ENCODE data around the gene HYLS1. TPM values are rescaled to one million over a fixed set of nuclear protein-coding genes. Genes with fewer than 3 reads are reported as not detected.

HYLS1 gene
- total and polyA plus RNA-seq, 8 donors, result 0.87 to 6.6 (median 2.9) TPM; not detected in 1

DNA sequence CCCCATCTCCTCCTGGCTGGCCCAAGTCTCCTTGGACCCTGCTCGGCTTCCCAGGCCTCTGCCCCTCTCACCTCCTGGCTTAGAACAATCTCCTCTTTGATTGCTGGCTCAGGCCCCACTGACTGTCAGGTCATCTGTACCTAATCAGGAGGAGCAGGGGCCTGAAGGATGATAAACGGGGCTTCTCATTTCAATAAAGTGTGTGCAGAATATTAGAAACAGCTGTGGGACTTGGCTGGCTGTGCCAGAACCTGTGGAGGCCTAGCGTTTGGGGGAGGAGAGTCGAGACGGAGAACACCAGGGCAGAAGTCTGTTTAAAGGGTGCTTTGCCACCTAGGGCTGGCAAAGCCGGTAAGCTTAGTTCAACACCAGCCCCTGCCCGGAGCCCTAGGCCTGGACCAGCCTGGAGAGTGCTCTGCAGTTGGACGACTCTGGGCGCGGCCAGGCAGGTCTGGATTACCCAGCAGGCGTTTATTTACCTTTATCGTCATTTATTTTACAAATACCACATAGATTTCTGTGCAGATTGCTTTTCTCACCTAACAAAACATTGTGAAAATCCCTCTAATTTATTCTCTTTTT is 48.2 kb downstream of the HYLS1 start:
- no peaks in the 10 kb centered on the region for H3K4me1 ChIP-seq
- 56 to 65% (median 61%) methylated on average over 12 of the region's 12 CpGs for WGBS, 5 donors
- H3K4me3 ChIP-seq, result no peak overlapping the region
- no peaks in the 10 kb centered on the region for H3K36me3 ChIP-seq
- peak; percentile 9 to 46 for DNase-seq
- H3K27ac ChIP-seq, result no peak overlapping the region
- TF ChIP-seq EP300 (IDR thresholded peaks at IDR 0.05) (no peak), POLR2A (IDR thresholded peaks at IDR 0.05) (no peak), CTCF (IDR thresholded peaks at IDR 0.05) (no peak), POLR2AphosphoS5 (IDR thresholded peaks at IDR 0.05) (no peak)
- no peaks in the 10 kb centered on the region for H3K9me3 ChIP-seq
- H3K27me3 ChIP-seq, result peaks cover 0 to 11% (median 5%) of the 10 kb centered on the region in 3 donors
- intact Hi-C loops (cut with DNase I; ENCODE audit: low total_unique reads), result loop anchor here (5.0 kb wide), 1 partner anchor 252 kb away; no protein-coding TSS in a partner anchor

GRCh38 chr11:125938418-125938817 is 51.0 kb downstream of the HYLS1 start:
- peak; percentile 3 to 17 for DNase-seq
- Histone ChIP-seq H3K9me3 (no peaks in the 10 kb centered on the region), H3K4me3 (no peak overlapping the region), H3K36me3 (no peaks in the 10 kb centered on the region), H3K27ac (no peak overlapping the region), H3K4me1 (peaks cover 0 to 6% (median 3%) of the 10 kb centered on the region in 4 donors), H3K27me3 (peaks cover 0 to 4% (median 0%) of the 10 kb centered on the region in 3 donors)
- intact Hi-C loops (cut with DNase I; ENCODE audit: low total_unique reads), result loop anchor here (5.0 kb wide), 1 partner anchor 249 kb away; no protein-coding TSS in a partner anchor
- 79 to 91% (median 86%) methylated on average over 5 of the region's 5 CpGs for WGBS, 5 donors
- TF ChIP-seq POLR2AphosphoS5 (IDR thresholded peaks at IDR 0.05), result no peak
- TF ChIP-seq CTCF (IDR thresholded peaks at IDR 0.05), result no peak
- TF ChIP-seq POLR2A (IDR thresholded peaks at IDR 0.05), result no peak
- TF ChIP-seq EP300 (IDR thresholded peaks at IDR 0.05), result no peak

- TF ChIP-seq POLR2A (IDR thresholded peaks at IDR 0.05) (no peak), CTCF (IDR thresholded peaks at IDR 0.05) (no peak)
- H3K4me3 ChIP-seq, result no peak overlapping the region
- no peaks in the 10 kb centered on the region for H3K9me3 ChIP-seq
- 41 to 71% (median 63%) methylated on average over 4 of the region's 4 CpGs for WGBS, 5 donors
- peaks cover 0 to 6% (median 3%) of the 10 kb centered on the region in 4 donors for H3K4me1 ChIP-seq
- peak; percentile 5 to 83 for DNase-seq
- H3K27me3 ChIP-seq, result peaks cover 0 to 4% (median 0%) of the 10 kb centered on the region in 3 donors
- H3K27ac ChIP-seq, result no peak overlapping the region
- H3K36me3 ChIP-seq, result no peaks in the 10 kb centered on the region
- intact Hi-C loops (cut with DNase I; ENCODE audit: low total_unique reads), result loop anchor here (5.0 kb wide), 1 partner anchor 248 kb away; no protein-coding TSS in a partner anchor
These were observed 51.6 kb downstream of the HYLS1 start for GRCh38 chr11:125939081-125939521.

- no peak for TF ChIP-seq POLR2A (IDR thresholded peaks at IDR 0.05)
- TF ChIP-seq EP300 (IDR thresholded peaks at IDR 0.05), result no peak
- no peak for TF ChIP-seq CTCF (IDR thresholded peaks at IDR 0.05)
- TF ChIP-seq POLR2AphosphoS5 (IDR thresholded peaks at IDR 0.05), result no peak
- peak in 1 of 2 donors; percentile 11 for DNase-seq
- H3K36me3 ChIP-seq, result no peaks in the 10 kb centered on the region
- WGBS, 5 donors, result 91 to 100% (median 98%) methylated on average over 4 of the region's 4 CpGs
- H3K4me1 ChIP-seq, result peaks cover 0 to 6% (median 3%) of the 10 kb centered on the region in 4 donors
- peaks cover 0 to 5% (median 0%) of the 10 kb centered on the region in 3 donors for H3K27me3 ChIP-seq
- H3K27ac ChIP-seq, result no peak overlapping the region
- no peaks in the 10 kb centered on the region for H3K9me3 ChIP-seq
- no peak overlapping the region for H3K4me3 ChIP-seq
- intact Hi-C loops (cut with DNase I; ENCODE audit: low total_unique reads), result loop anchor here (5.0 kb wide), 1 partner anchor 257 kb away; no protein-coding TSS in a partner anchor
These were observed 52.7 kb downstream of the HYLS1 start for GRCh38 chr11:125940145-125940544.
